ENCODE measurements around the gene OSBPL2. TPM values are rescaled to one million over a fixed set of nuclear protein-coding genes. Genes with fewer than 3 reads are reported as not detected.
A peak's percentile ranks its signal among the peaks of the same experiment; 100 is the strongest.

Gene OSBPL2
- total and polyA plus RNA-seq, 12 donors = 12.6 to 55.7 (median 39.8) TPM

- no peak overlapping the region for H3K27ac ChIP-seq
- ATAC-seq = no peak
Observed at GRCh38 chr20:62248890-62249560, 10.7 kb downstream of the OSBPL2 start.

GRCh38 chr20:62252342-62252966, 14.1 kb downstream of the OSBPL2 start:
- no peaks in the 10 kb centered on the region for H3K9me3 ChIP-seq
- H3K27ac ChIP-seq = no peak overlapping the region
- no peak for ATAC-seq
- TF ChIP-seq CTCF (IDR thresholded peaks at IDR 0.05) = no peak
- intact Hi-C loops (cut with DNase I) = loop anchor here in 2 of 10 donors (5.0 to 10.0 kb wide), 2 partner anchors 35 to 228 kb away; no protein-coding TSS in a partner anchor
- peaks cover 0 to 30% (median 13%) of the 10 kb centered on the region in 9 donors for H3K36me3 ChIP-seq
- DNase-seq = no peak
- no peaks in the 10 kb centered on the region for H3K27me3 ChIP-seq
- H3K4me1 ChIP-seq = peaks cover 4 to 46% (median 11%) of the 10 kb centered on the region in 9 donors
- WGBS, 2 donors = 81 to 83% methylated on average over 26 of the region's 26 CpGs
- H3K4me3 ChIP-seq = no peak overlapping the region

More at GRCh38 chr20:62248890-62249560, 10.7 kb downstream of the OSBPL2 start:
- TF ChIP-seq CTCF (IDR thresholded peaks at IDR 0.05) = no peak
- H3K4me3 ChIP-seq = no peak overlapping the region
- H3K36me3 ChIP-seq = peaks cover 0 to 12% (median 0%) of the 10 kb centered on the region in 9 donors
- no peaks in the 10 kb centered on the region for H3K9me3 ChIP-seq
- DNase-seq = no peak
- no peaks in the 10 kb centered on the region for H3K27me3 ChIP-seq
- intact Hi-C loops (cut with DNase I) = no loop called here
- peaks cover 12 to 71% (median 42%) of the 10 kb centered on the region in 9 donors for H3K4me1 ChIP-seq
- WGBS, 2 donors = 78 to 83% methylated on average over 6 of the region's 6 CpGs

- no peak for ATAC-seq
- no peak for DNase-seq
- H3K27ac ChIP-seq = no peak overlapping the region
- no peaks in the 10 kb centered on the region for H3K27me3 ChIP-seq
- WGBS, 2 donors = 88 to 95% methylated on average over 6 of the region's 6 CpGs
- intact Hi-C loops (cut with DNase I) = loop anchor here in 2 of 10 donors (5.0 to 10.0 kb wide), 2 partner anchors 34 to 229 kb away; no protein-coding TSS in a partner anchor
- no peaks in the 10 kb centered on the region for H3K9me3 ChIP-seq
- no peak overlapping the region for H3K4me3 ChIP-seq
- H3K36me3 ChIP-seq = peaks cover 0 to 40% (median 16%) of the 10 kb centered on the region in 9 donors
- TF ChIP-seq CTCF (IDR thresholded peaks at IDR 0.05) = no peak
- H3K4me1 ChIP-seq = peaks cover 5 to 43% (median 7%) of the 10 kb centered on the region in 9 donors
Observed at GRCh38 chr20:62253398-62253797, 15.1 kb downstream of the OSBPL2 start.

GRCh38 chr20:62254021-62254724, 15.9 kb downstream of the OSBPL2 start:
- no peak overlapping the region for H3K4me3 ChIP-seq
- intact Hi-C loops (cut with DNase I) = loop anchor here in 2 of 10 donors (5.0 to 10.0 kb wide), 2 partner anchors 33 to 229 kb away; no protein-coding TSS in a partner anchor
- H3K9me3 ChIP-seq = no peaks in the 10 kb centered on the region
- TF ChIP-seq CTCF (IDR thresholded peaks at IDR 0.05) = no peak
- DNase-seq (no peak), ATAC-seq (peak in 2 of 8 donors; percentile 11 to 18)
- H3K27me3 ChIP-seq = no peaks in the 10 kb centered on the region
- H3K36me3 ChIP-seq = peaks cover 0 to 48% (median 21%) of the 10 kb centered on the region in 9 donors
- WGBS, 2 donors = 69 to 70% methylated on average over 24 of the region's 24 CpGs
- H3K4me1 ChIP-seq = peaks cover 4 to 45% (median 14%) of the 10 kb centered on the region in 9 donors
- H3K27ac ChIP-seq = peak overlapping the region in 1 of 10 donors; percentile 27
